ENCODE measurements around the gene MCTP1. TPM values are rescaled to one million over a fixed set of nuclear protein-coding genes. Genes with fewer than 3 reads are reported as not detected.
A peak's percentile ranks its signal among the peaks of the same experiment; 100 is the strongest.

Gene MCTP1
- total RNA-seq, 2 donors from 2014 or later = 13.4 to 16.1 TPM

DNA sequence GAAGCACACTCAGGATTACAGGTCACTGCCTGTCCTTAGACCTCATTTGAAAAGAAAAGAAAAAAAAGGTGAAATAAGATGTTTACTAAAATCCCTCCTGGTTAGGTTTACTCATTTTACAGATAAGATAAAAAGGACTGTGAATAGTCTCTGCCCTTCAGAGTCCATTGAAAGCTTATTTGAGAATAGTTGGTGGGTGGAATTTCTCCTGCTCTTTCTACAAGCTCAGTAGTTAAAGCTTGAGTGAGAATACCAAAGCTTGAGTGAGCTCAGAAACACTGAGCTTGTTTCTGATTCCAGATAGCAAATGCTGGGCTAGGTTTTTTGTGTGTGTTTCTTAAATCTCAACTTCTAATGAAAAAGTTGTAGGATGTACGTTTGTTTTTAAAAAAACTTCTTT lies 559.8 kb downstream of the MCTP1 start:
- intact Hi-C loops (cut with DNase I) = no loop called here
- ATAC-seq (no peak), DNase-seq (no peak)

- ATAC-seq (peak; percentile 79 to 87), DNase-seq (peak; percentile 43)
Measured at GRCh38 chr5:94715768-94716167, 569.1 kb downstream of the MCTP1 start.

DNA sequence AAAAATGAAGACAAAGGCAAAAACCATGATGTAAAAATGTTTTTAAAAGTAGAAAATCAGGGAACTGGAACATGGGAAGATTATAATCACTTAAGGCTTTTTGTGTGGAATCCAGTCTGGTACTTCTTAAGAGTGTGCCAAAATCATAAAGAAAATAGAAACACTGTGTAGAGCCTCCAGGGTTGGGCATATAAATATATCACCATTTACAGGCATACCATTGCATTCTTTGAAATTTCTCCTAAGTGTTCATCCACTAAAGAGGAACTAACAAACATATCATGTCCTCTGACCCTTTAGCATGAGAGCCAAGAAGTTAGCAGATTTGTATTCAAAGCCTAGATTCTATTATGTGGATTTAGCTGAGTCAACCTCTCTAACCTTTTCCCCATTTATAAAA lies 573.1 kb downstream of the MCTP1 start:
- intact Hi-C loops (cut with DNase I) = loop anchor here in 1 of 2 donors (10.0 kb wide), 1 partner anchor 187 kb away; no protein-coding TSS in a partner anchor
- no peak for DNase-seq
- no peak for ATAC-seq

More at GRCh38 chr5:94715768-94716167, 569.1 kb downstream of the MCTP1 start:
- intact Hi-C loops (cut with DNase I) = loop anchor here in 1 of 2 donors (10.0 kb wide), 1 partner anchor 191 kb away; no protein-coding TSS in a partner anchor

- DNase-seq = no peak
- intact Hi-C loops (cut with DNase I) = no loop called here
Measured at GRCh38 chr5:94709277-94709676, 575.6 kb downstream of the MCTP1 start.

GRCh38 chr5:94707359-94707758 lies 577.5 kb downstream of the MCTP1 start:
- ATAC-seq (no peak), DNase-seq (no peak)
- intact Hi-C loops (cut with DNase I) = no loop called here

More at GRCh38 chr5:94709277-94709676, 575.6 kb downstream of the MCTP1 start:
- ATAC-seq = no peak

GRCh38 chr5:94705427-94705826 lies 579.5 kb downstream of the MCTP1 start:
- no peak for ATAC-seq
- DNase-seq = no peak
- intact Hi-C loops (cut with DNase I) = no loop called here

GRCh38 chr5:94702729-94703128 lies 582.2 kb downstream of the MCTP1 start:
- intact Hi-C loops (cut with DNase I) = no loop called here
- ATAC-seq = no peak
- DNase-seq = no peak

GRCh38 chr5:94700592-94700991 lies 584.3 kb downstream of the MCTP1 start:
- intact Hi-C loops (cut with DNase I) = no loop called here
- no peak for ATAC-seq

DNA sequence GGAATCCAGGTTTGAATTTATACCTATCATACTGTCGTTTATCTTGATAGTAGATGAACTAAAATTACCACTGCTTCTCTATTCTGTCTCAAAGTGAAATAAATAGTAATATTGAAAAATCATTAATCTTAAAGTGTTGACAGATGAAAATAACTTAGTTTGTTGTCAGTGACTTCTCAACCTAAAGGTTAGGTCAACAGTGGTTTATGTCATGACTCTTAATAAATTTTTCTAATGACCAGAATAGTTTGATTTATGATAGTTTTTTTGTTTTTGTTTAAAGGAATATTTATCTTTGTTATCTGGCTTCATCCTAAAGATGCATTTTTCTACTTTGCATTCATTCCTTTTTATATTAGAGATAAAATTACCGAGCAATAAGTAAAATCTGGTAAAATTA lies 585.3 kb downstream of the MCTP1 start:
- intact Hi-C loops (cut with DNase I) = loop anchor here in 1 of 2 donors (10.0 kb wide), 1 partner anchor 175 kb away; no protein-coding TSS in a partner anchor
- DNase-seq (no peak), ATAC-seq (no peak)

More at GRCh38 chr5:94700592-94700991, 584.3 kb downstream of the MCTP1 start:
- no peak for DNase-seq

DNA sequence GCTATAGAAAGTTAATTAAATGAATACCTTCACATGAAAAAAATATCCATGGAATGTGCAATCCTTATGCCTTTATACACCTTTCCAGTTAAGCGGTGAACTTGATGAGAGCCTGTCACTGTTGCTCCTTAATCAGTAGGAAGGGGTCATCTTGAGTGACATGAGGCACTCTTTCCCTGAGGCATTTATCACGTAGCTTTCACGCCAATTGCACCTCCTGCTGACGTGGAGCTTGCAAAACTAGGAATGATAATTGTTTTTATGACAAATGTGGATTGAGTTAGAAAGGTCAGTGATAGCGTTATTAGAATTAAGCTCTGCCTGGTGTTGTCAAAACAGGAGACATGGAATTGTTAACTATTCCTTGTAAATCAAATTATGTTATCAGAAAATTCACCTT lies 586.7 kb downstream of the MCTP1 start:
- intact Hi-C loops (cut with DNase I) = loop anchor here in 1 of 2 donors (10.0 kb wide), 1 partner anchor 173 kb away; no protein-coding TSS in a partner anchor
- no peak for ATAC-seq
- DNase-seq = no peak

DNA sequence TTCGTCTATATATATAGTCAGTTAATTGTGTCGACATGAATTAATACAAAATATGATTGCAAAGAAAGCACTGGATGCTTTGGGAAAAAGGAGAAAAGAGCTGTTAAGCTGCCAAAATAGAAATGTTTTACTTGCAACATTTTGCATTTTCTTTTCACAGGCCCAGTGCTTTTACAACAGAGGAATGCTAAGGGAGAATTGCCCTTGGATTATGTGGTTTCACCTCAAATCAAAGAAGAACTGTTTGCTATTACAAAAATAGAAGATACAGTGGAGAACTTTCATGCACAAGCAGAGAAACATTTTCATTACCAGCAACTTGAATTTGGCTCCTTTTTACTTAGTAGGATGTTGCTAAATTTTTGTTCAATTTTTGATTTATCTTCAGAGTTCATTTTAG lies 590.2 kb downstream of the MCTP1 start:
- intact Hi-C loops (cut with DNase I) = loop anchor here in 1 of 2 donors (10.0 kb wide), 1 partner anchor 170 kb away; no protein-coding TSS in a partner anchor
- DNase-seq (no peak), ATAC-seq (no peak)

DNA sequence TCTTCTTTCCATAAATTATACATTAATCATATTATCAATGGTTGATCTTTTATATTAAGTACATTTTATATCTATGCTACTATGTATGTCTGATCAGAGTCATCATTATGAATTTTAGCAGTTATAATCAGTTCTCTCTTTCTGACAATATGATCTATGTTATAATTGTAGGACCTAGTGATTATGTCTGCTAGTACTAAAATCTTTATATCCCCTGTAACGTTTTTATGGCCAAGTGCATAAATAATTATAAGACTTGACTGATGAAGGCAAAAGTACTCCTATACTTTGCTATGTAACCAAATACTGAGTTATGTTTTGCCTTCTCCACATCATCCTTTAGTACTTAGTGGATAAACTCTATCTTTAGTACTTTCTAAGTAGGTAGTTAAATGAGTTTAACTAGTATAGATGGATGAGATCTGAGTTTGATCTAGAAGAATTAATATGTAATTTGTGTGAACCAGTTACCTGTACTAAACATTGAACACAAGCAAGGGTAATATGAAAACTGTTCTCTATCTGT lies 591.0 kb downstream of the MCTP1 start:
- DNase-seq = no peak
- no peak for ATAC-seq
- intact Hi-C loops (cut with DNase I) = loop anchor here in 1 of 2 donors (10.0 kb wide), 1 partner anchor 169 kb away; no protein-coding TSS in a partner anchor

GRCh38 chr5:94693043-94693822 lies 591.7 kb downstream of the MCTP1 start:
- intact Hi-C loops (cut with DNase I) = loop anchor here in 1 of 2 donors (10.0 kb wide), 1 partner anchor 168 kb away; no protein-coding TSS in a partner anchor
- no peak for DNase-seq
- ATAC-seq = peak; percentile 68 to 89

DNA sequence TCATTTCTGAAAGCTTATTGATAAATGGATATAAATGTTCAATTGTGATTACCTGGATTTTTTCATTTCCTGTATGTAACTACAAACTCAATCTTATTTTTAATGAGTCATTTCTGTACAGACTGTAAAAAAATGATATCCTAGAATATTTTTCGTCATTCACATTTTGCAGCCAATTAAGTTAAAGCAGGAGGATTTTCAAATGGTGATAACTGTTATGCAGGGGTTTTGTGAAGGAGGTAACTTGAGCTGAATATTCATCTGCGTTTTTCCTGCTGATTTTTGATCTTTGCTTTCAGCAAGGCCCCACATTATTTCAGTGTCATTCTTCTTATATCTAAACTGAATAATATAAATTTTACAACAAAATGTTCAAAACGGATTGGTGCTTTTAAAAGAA lies 592.3 kb downstream of the MCTP1 start:
- intact Hi-C loops (cut with DNase I) = loop anchor here in 1 of 2 donors (10.0 kb wide), 1 partner anchor 168 kb away; no protein-coding TSS in a partner anchor
- DNase-seq = no peak
- no peak for ATAC-seq

- intact Hi-C loops (cut with DNase I) = loop anchor here in 1 of 2 donors (10.0 kb wide), 1 partner anchor 167 kb away; no protein-coding TSS in a partner anchor
- peak; percentile 41 to 87 for ATAC-seq
Measured at GRCh38 chr5:94691949-94692348, 592.9 kb downstream of the MCTP1 start.

GRCh38 chr5:94691291-94691690 lies 593.6 kb downstream of the MCTP1 start:
- ATAC-seq (no peak), DNase-seq (no peak)
- intact Hi-C loops (cut with DNase I) = loop anchor here in 1 of 2 donors (10.0 kb wide), 1 partner anchor 166 kb away; no protein-coding TSS in a partner anchor

More at GRCh38 chr5:94691949-94692348, 592.9 kb downstream of the MCTP1 start:
- no peak for DNase-seq

- no peak for DNase-seq
- ATAC-seq = no peak
- intact Hi-C loops (cut with DNase I) = loop anchor here in 1 of 2 donors (10.0 kb wide), 1 partner anchor 166 kb away; no protein-coding TSS in a partner anchor
Measured at GRCh38 chr5:94690778-94691177, 594.1 kb downstream of the MCTP1 start.

DNA sequence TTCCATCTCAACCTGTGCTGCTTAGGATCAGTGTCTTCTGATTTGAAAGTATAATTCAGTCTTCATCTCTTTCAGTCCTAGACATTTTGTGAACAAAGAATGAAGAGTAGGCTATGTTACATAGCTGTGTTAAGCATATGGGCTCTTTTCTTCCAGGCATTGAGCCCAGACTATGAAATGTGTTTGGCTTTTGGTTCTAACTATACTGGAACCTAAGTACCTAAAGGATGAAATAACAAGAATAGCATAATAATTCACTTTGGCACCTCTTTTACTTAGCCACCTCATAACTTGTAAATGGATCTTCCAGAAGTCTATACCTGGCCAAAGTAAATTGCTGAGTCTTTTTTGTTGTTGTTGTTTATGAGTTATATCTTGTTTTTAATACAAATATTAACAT lies 595.0 kb downstream of the MCTP1 start:
- DNase-seq (no peak), ATAC-seq (no peak)
- intact Hi-C loops (cut with DNase I) = loop anchor here in 1 of 2 donors (10.0 kb wide), 1 partner anchor 165 kb away; no protein-coding TSS in a partner anchor

- intact Hi-C loops (cut with DNase I) = no loop called here
- no peak for ATAC-seq
- DNase-seq = no peak
Measured at GRCh38 chr5:94682814-94683520, 601.9 kb downstream of the MCTP1 start.

All from left cardiac atrium (tissue), 4 donors.